ENCODE measurements around the gene RBMS2.

DNA sequence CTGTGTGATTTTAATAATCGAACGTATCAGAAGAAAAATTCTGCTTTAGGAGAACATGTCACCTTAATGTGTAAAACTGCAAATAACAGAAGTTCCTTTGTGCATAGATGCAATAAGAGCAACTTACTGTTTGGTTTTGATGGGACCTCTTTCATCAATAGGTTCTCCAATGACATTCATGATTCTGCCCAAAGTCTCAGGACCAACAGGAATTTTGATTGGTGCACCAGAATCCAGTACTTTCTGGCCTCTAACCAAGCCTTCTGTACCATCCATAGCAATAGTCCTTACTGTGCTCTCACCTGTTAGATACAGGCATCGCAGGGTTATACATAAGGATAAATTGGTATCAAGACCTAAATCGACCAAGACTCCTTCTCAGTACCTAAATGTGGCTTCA is 123.0 kb downstream of the RBMS2 start:
- TF ChIP-seq POLR2A (IDR thresholded peaks at IDR 0.05) = no peak
- TF ChIP-seq, protein P1, sequence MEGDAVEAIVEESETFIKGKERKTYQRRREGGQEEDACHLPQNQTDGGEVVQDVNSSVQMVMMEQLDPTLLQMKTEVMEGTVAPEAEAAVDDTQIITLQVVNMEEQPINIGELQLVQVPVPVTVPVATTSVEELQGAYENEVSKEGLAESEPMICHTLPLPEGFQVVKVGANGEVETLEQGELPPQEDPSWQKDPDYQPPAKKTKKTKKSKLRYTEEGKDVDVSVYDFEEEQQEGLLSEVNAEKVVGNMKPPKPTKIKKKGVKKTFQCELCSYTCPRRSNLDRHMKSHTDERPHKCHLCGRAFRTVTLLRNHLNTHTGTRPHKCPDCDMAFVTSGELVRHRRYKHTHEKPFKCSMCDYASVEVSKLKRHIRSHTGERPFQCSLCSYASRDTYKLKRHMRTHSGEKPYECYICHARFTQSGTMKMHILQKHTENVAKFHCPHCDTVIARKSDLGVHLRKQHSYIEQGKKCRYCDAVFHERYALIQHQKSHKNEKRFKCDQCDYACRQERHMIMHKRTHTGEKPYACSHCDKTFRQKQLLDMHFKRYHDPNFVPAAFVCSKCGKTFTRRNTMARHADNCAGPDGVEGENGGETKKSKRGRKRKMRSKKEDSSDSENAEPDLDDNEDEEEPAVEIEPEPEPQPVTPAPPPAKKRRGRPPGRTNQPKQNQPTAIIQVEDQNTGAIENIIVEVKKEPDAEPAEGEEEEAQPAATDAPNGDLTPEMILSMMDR (IDR thresholded peaks at IDR 0.05) = no peak
